ENCODE data around the gene SDHAF2. TPM values are rescaled to one million over a fixed set of nuclear protein-coding genes. Genes with fewer than 3 reads are reported as not detected.
A peak's percentile ranks its signal among the peaks of the same experiment; 100 is the strongest.

Gene SDHAF2
- total and polyA plus RNA-seq, 2 donors (not counting 1 experiment from before 2014, with no cell fraction given): 61.8 to 65.3 TPM

GRCh38 chr11:61472282-61472681, 42.4 kb downstream of the SDHAF2 start:
- H3K4me3 ChIP-seq (replicated peaks in 1 of 4; ENCODE audit: control extremely low read depth in 1 of 4, insufficient read depth in 1 of 4, low read depth in 3 of 4, low read length in 4 of 4): no peak overlapping the region
- no peaks in the 10 kb centered on the region for H3K4me1 ChIP-seq (ENCODE audit: control insufficient read depth, extremely low read depth, insufficient read depth, low read length)
- TF ChIP-seq EZH2 (IDR thresholded peaks at IDR 0.05; ENCODE audit: low read length, missing control alignments) (no peak), CTCF (conservative IDR thresholded peaks at IDR 0.05 in 1 of 2, IDR thresholded peaks at IDR 0.05 in 1 of 2; ENCODE audit: low read depth in 1 of 2, low read length in 2 of 2) (no peak)
- H3K9ac ChIP-seq (ENCODE audit: insufficient read depth, low read length): no peak overlapping the region
- no peak overlapping the region for H2AFZ ChIP-seq (ENCODE audit: low read length)
- H3K4me2 ChIP-seq (ENCODE audit: extremely low read depth, insufficient read depth, low read length): no peak overlapping the region
- no peaks in the 10 kb centered on the region for H3K27me3 ChIP-seq (ENCODE audit: control insufficient read depth, insufficient read depth, low read length)
- no peak overlapping the region for H3K27ac ChIP-seq (ENCODE audit: insufficient read depth, low read length)
- peaks cover 1% of the 10 kb centered on the region for H3K36me3 ChIP-seq (ENCODE audit: control insufficient read depth, insufficient read depth, low read length)
- peak; percentile 52 to 63 for DNase-seq (ENCODE audit: low read depth in 2 of 2)
- H3K9me3 ChIP-seq (ENCODE audit: control insufficient read depth, insufficient read depth, low read depth, low read length): no peaks in the 10 kb centered on the region
- H4K20me1 ChIP-seq (ENCODE audit: control insufficient read depth, extremely low read depth, insufficient read depth, low read length): no peaks in the 10 kb centered on the region
- H3K79me2 ChIP-seq (ENCODE audit: control insufficient read depth, insufficient read depth, low read length): no peaks in the 10 kb centered on the region

DNA sequence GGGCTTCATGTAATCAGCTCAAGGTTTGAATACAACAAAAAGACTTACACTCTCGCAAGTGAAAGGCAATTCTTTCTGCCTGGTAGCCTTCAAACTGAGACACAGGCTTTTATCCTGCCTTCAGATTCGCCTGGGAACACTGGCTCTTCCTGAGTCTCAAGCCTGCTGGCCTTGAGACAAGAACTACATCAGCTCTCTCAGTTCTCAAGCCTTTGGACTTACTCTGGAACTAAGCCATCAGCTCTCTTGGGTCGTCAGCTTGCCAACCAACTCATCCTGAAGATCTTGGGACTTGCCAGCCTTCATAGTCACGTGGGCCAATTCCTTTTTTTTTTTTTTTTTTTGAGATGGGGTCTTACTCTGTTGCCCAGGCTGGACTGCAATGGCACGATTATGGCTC, 42.9 kb downstream of the SDHAF2 start:
- Histone ChIP-seq H3K36me3 (ENCODE audit: control insufficient read depth, insufficient read depth, low read length) (peaks cover 1% of the 10 kb centered on the region), H3K27me3 (ENCODE audit: control insufficient read depth, insufficient read depth, low read length) (no peaks in the 10 kb centered on the region), H3K4me1 (ENCODE audit: control insufficient read depth, extremely low read depth, insufficient read depth, low read length) (no peaks in the 10 kb centered on the region), H3K9ac (ENCODE audit: insufficient read depth, low read length) (no peak overlapping the region), H3K27ac (ENCODE audit: insufficient read depth, low read length) (no peak overlapping the region), H3K4me3 (replicated peaks in 1 of 4; ENCODE audit: control extremely low read depth in 1 of 4, insufficient read depth in 1 of 4, low read depth in 3 of 4, low read length in 4 of 4) (no peak overlapping the region), H3K79me2 (ENCODE audit: control insufficient read depth, insufficient read depth, low read length) (no peaks in the 10 kb centered on the region), H3K4me2 (ENCODE audit: extremely low read depth, insufficient read depth, low read length) (no peak overlapping the region), H3K9me3 (ENCODE audit: control insufficient read depth, insufficient read depth, low read depth, low read length) (no peaks in the 10 kb centered on the region), H2AFZ (ENCODE audit: low read length) (no peak overlapping the region), H4K20me1 (ENCODE audit: control insufficient read depth, extremely low read depth, insufficient read depth, low read length) (no peaks in the 10 kb centered on the region)
- DNase-seq (ENCODE audit: low read depth in 2 of 2): peak; percentile 47 to 71
- TF ChIP-seq EZH2 (IDR thresholded peaks at IDR 0.05; ENCODE audit: low read length, missing control alignments) (no peak), CTCF (conservative IDR thresholded peaks at IDR 0.05 in 1 of 2, IDR thresholded peaks at IDR 0.05 in 1 of 2; ENCODE audit: low read depth in 1 of 2, low read length in 2 of 2) (no peak)

DNA sequence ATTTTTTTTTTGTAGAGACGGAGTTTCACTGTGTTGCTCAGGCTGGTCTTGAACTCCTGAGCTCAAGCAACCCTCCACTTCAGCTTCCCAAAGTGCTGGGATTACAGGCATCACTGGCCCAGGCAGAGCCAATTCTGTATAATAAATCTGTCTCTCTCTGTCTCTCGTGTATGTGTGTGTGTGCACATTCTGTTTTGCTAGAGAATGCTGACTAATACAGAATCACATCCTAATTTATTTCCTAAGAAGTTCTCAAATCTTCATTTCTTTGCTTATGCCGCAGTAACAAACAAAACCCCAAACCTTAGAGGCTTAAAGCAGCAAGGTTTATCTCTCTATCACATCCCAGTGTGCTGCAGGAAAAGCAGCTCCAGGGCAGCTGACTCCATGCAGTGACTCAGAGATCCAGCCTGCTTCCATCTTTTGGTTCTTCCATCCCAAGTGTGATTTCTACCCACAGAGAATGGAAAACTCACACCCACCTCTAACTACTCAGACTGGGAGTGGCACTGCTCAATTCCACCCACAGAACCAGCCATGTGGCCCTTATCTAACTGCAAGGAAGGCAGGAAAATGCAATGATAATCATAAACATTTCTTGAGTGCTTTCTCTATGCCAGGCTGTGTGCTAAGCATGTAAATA, 43.6 kb downstream of the SDHAF2 start:
- DNase-seq (ENCODE audit: low read depth in 2 of 2): peak in 1 of 2 donors; percentile 64
- no peak overlapping the region for H3K9ac ChIP-seq (ENCODE audit: insufficient read depth, low read length)
- H3K27me3 ChIP-seq (ENCODE audit: control insufficient read depth, insufficient read depth, low read length): no peaks in the 10 kb centered on the region
- H3K79me2 ChIP-seq (ENCODE audit: control insufficient read depth, insufficient read depth, low read length): no peaks in the 10 kb centered on the region
- peaks cover 1% of the 10 kb centered on the region for H3K36me3 ChIP-seq (ENCODE audit: control insufficient read depth, insufficient read depth, low read length)
- no peaks in the 10 kb centered on the region for H3K9me3 ChIP-seq (ENCODE audit: control insufficient read depth, insufficient read depth, low read depth, low read length)
- no peak overlapping the region for H2AFZ ChIP-seq (ENCODE audit: low read length)
- H3K4me3 ChIP-seq (replicated peaks in 1 of 4; ENCODE audit: control extremely low read depth in 1 of 4, insufficient read depth in 1 of 4, low read depth in 3 of 4, low read length in 4 of 4): no peak overlapping the region
- H3K4me1 ChIP-seq (ENCODE audit: control insufficient read depth, extremely low read depth, insufficient read depth, low read length): no peaks in the 10 kb centered on the region
- no peak overlapping the region for H3K4me2 ChIP-seq (ENCODE audit: extremely low read depth, insufficient read depth, low read length)
- TF ChIP-seq CTCF (conservative IDR thresholded peaks at IDR 0.05 in 1 of 2, IDR thresholded peaks at IDR 0.05 in 1 of 2; ENCODE audit: low read depth in 1 of 2, low read length in 2 of 2): no peak
- no peak for TF ChIP-seq EZH2 (IDR thresholded peaks at IDR 0.05; ENCODE audit: low read length, missing control alignments)
- no peaks in the 10 kb centered on the region for H4K20me1 ChIP-seq (ENCODE audit: control insufficient read depth, extremely low read depth, insufficient read depth, low read length)
- H3K27ac ChIP-seq (ENCODE audit: insufficient read depth, low read length): no peak overlapping the region
